SK-N-SH treated with all-trans-retinoic acid at 6 μM for 48 hours (cell line): ENCODE results near the gene CEMIP.

ENCODE experiments used
- ARNTL ChIP-seq: fragments of 450-650 bp; formaldehyde crosslinking; IDR thresholded peaks from 2 replicates; pipeline ENCODE4 v1.5.0; 2020; ENCODE audit warnings: low read depth, mild to moderate bottlenecking, moderate library complexity, borderline replicate concordance
- ESRRG ChIP-seq: fragments of 250-450 bp; sonication (Bioruptor Pico); IDR thresholded peaks from 2 replicates; pipeline ENCODE4 v1.6.1; 2021; ENCODE audit warnings: mild to moderate bottlenecking
- OSR1 ChIP-seq: fragments of 250-450 bp; sonication (Bioruptor Pico); IDR thresholded peaks from 2 replicates; pipeline ENCODE4 v1.8.0; 2022; ENCODE audit warnings: moderate library complexity, mild to moderate bottlenecking, inconsistent platforms
- PATZ1 ChIP-seq: fragments of 250-450 bp; sonication (Bioruptor Pico); IDR thresholded peaks from 2 replicates; pipeline ENCODE4 v1.8.0; 2020; ENCODE audit warnings: mild to moderate bottlenecking, moderate library complexity, borderline replicate concordance
- TCF4 ChIP-seq: fragments of 250-450 bp; sonication (Bioruptor Pico); IDR thresholded peaks from 2 replicates; pipeline ENCODE4 v1.8.0; 2021; ENCODE audit warnings: mild to moderate bottlenecking, moderate library complexity, borderline replicate concordance
- TOX ChIP-seq: fragments of 250-450 bp; sonication (Bioruptor Pico); IDR thresholded peaks from 2 replicates; pipeline ENCODE4 v1.8.0; 2021; ENCODE audit warnings: mild to moderate bottlenecking, moderate library complexity, borderline replicate concordance
- ZC3H10 ChIP-seq: fragments of 250-450 bp; sonication (Bioruptor Pico); IDR thresholded peaks from 2 replicates; pipeline ENCODE4 v1.5.1; 2021; ENCODE audit warnings: mild to moderate bottlenecking, moderate library complexity
- ZNF8 ChIP-seq: fragments of 450-650 bp; formaldehyde crosslinking; IDR thresholded peaks from 2 replicates; pipeline ENCODE4 v1.5.0; 2020; ENCODE audit warnings: mild to moderate bottlenecking, moderate library complexity

- TF ChIP-seq ZC3H10 (no peak), TOX (CRISPR knock-in tag) (no peak), TCF4 (no peak), ESRRG (CRISPR knock-in tag) (no peak), OSR1 (CRISPR knock-in tag) (no peak), ZNF8 (CRISPR knock-in tag) (no peak), PATZ1 (no peak), ARNTL (no peak)
These were observed 6.0 kb upstream of the CEMIP start for GRCh38 chr15:80773122-80773551.
